ENCODE data around the gene GPI.

DNA sequence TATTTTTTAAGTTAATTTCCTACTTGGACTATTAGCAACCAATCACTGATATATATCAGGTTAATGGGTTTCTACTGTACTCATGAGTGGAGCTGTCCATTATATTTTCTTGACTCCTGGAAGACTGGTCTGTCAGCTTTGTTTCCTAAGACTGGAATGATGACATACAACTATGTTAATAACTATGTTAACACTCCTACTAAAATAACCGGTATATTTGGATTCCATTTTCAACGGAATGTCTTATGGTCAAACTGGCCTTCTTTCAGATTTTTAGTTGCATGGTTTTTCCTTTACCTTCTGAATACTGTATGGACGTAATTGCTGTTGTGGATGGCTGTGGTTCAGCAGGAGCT, 45.8 kb upstream of the GPI start:
- TF ChIP-seq CTCF (conservative IDR thresholded peaks at IDR 0.05; ENCODE audit: low read length) (no peak), EZH2phosphoT487 (IDR thresholded peaks at IDR 0.05; ENCODE audit: borderline replicate concordance, low read depth, low read length) (no peak)

Data from OCI-LY7 (cell line).